GM18868 (cell line): ENCODE data around the gene POT1.

Experiments
- ATAC-seq: cut with Tn5 transposase; IDR thresholded peaks from one replicate; pipeline ENCODE4 v1.9.1; 2021; ENCODE audit warnings: mild to moderate bottlenecking, moderate library complexity; ENCODE audit not compliant: unreplicated experiment

Gene POT1

DNA sequence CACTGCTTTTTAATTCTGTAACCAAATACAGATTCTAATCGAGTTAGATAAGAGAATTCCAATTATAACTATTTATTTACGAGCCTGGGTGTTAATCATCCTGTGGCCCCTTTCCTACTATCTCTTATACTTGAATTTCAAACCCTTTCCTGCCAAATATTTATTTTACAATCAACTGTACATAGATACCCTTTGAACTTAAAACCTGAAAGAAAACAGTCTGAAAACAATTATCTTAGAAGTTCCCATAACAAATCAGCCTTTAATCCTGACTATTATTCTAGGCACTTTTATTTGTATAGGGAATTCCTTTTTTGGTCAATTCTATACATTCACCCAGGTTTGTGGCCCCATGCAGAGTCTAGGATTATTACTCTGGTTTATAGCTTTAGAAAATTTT lies 153.5 kb downstream of the POT1 start:
- no peak for ATAC-seq

DNA sequence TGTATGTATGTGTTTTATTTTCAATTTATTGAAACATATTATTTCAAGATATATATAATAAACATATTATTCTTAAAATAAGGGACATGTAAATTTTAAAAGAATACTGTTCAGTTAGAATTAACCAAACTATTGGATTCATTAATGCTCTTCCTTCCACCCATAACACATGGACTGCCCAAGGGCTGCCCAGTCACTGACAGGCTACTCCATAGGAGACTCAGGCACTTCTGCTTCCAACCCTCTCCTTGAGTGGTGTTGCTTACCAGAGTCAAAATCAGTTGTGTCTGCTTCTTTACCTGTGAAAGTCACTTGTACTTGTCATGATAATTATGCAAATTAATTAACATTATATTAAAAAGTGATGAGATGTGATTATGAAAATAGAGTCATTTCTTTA lies 154.2 kb downstream of the POT1 start:
- ATAC-seq: no peak

DNA sequence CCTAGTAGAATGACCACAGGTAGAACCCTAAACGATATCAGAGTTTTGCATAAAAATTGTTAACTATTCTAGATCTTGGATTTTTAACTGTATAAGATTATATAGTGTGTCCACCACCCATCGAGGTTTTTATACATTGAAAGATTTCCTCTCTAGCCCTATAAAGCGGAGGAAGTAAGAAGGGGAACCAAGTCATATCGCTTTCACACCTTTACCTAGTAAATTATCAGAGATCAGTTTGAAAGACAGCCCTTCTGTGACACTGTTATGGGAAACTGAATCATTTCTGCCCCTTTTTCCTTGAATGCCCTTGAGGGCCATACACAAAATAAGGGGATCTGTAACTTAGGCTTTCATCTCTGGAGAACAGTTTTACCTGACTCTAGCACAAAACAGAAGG lies 155.7 kb downstream of the POT1 start:
- ATAC-seq: no peak

DNA sequence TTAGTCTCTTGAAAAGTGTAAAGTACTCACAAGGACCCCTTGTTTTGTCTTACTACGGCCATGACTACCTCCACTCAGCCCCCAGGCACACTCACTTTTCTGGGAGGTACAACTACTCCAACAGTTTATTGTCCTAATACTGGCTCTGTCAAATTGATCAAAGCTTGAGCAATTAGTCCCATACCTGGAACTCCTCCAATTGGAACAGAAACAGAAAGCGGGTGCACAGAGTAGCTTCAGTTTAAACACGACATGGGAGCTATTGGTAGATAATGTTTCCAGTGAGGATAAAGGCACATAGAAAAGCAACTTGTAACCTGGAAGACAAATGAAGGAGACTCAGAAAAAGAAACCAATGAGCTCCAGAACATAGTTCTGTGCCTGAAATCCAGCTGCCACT lies 156.3 kb downstream of the POT1 start:
- ATAC-seq: no peak
